Measurements from ENCODE around the gene LDAF1.

Gene LDAF1

GRCh38 chr16:21199607-21200218 is 41.2 kb downstream of the LDAF1 start:
- DNase-seq = no peak

GRCh38 chr16:21203155-21203797 is 44.8 kb downstream of the LDAF1 start:
- DNase-seq = no peak

- DNase-seq = no peak
These were observed 46.8 kb downstream of the LDAF1 start for GRCh38 chr16:21205303-21205702.

- no peak for DNase-seq
These were observed 48.1 kb downstream of the LDAF1 start for GRCh38 chr16:21206550-21206949.

GRCh38 chr16:21208446-21209230 is 50.2 kb downstream of the LDAF1 start:
- DNase-seq = no peak

GRCh38 chr16:21211486-21211885 is 53.0 kb downstream of the LDAF1 start, which contains the start of gene ZP2:
Gene ZP2, minus strand, starts transcription at chr16:21211574. Its CDS starts 27 bp downstream, at chr16:21211547.
- DNase-seq = no peak

GRCh38 chr16:21214086-21214485 is 55.6 kb downstream of the LDAF1 start:
- no peak for DNase-seq

GRCh38 chr16:21217121-21217520 is 58.6 kb downstream of the LDAF1 start:
- peak; percentile 4 for DNase-seq

- no peak for DNase-seq
These were observed 59.7 kb downstream of the LDAF1 start for GRCh38 chr16:21218153-21218552.

- no peak for DNase-seq
These were observed 61.1 kb downstream of the LDAF1 start for GRCh38 chr16:21219551-21219950.

GRCh38 chr16:21222495-21223337 is 64.2 kb downstream of the LDAF1 start:
- DNase-seq = no peak

GRCh38 chr16:21223787-21224186 is 65.3 kb downstream of the LDAF1 start:
- no peak for DNase-seq

- DNase-seq = no peak
These were observed 66.3 kb downstream of the LDAF1 start for GRCh38 chr16:21224800-21225199.

- DNase-seq = no peak
These were observed 68.3 kb downstream of the LDAF1 start for GRCh38 chr16:21226749-21227148.

- DNase-seq = no peak
These were observed 69.4 kb downstream of the LDAF1 start for GRCh38 chr16:21227866-21228265.

GRCh38 chr16:21228361-21228872 is 69.9 kb downstream of the LDAF1 start:
- DNase-seq = no peak
